GM12801 (cell line): ENCODE data around the gene MCCC1.

Source experiments
- CTCF ChIP-seq: IDR thresholded peaks from one replicate; pipeline ENCODE4 v1.5.1; 2011; ENCODE audit warnings: control low read depth; ENCODE audit not compliant: insufficient read length; ENCODE audit errors: extremely low read depth

The MCCC1 gene

DNA sequence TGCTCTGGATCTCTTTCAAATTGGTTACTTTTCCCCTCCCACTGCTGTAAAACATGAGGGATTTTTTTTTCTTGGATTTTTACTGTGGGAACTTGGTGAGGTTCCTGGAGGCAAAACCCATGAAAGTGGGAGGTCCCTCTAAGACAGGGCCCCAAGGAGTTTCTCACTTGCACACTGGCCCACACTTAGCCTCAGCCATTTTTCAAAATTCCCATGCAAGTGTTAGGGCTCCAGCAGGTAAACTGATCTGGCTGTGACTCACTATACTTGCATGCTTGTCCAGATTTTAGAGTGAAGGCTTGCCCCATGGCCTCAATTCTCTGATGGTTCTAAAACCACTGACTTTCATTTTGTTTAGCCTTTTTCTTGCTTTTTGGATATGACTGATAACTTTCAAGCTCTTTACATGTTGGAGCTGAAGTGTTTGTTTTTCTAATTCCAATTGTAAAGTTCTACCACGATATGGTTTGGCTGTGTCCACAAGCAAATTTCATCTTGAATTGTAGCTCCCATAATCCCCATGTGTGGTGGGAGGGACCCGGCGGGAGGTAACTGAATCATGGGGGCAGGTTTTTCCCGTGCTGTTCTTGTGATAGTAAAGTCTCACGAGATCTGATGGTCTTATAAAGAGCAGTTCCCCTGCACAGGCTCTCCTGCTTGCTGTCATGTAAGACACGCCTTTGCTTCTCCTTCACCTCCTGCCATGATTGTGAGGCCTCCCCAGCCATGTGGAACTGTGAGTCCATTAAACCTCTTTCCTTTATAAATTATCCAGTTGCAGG is 37.7 kb downstream of the MCCC1 start:
- TF ChIP-seq CTCF: no peak

DNA sequence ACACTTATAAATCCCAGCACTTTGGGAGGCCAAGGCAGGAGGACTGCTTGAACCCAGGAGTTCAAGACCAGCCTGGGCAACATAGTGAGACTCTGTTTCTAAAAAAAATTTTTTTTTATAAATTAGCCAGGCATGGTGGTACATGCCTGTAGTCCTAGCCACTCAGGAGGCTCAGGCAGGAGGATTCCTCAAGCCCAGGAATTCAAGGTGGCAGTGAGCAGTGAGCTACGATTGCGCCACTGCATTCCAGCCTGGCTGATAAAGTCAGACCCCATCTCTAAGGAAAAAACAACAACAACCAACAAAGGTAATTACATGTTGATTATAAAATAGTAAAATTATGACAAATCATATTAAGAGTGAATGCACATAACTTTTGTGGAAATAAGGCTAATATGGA is 40.9 kb downstream of the MCCC1 start:
- TF ChIP-seq CTCF: no peak

GRCh38 chr3:183050706-183051105 is 48.6 kb downstream of the MCCC1 start:
- no peak for TF ChIP-seq CTCF

- TF ChIP-seq CTCF: no peak
Measured at GRCh38 chr3:183046883-183047282, 52.4 kb downstream of the MCCC1 start.

GRCh38 chr3:183044547-183045229 is 54.6 kb downstream of the MCCC1 start:
- no peak for TF ChIP-seq CTCF

DNA sequence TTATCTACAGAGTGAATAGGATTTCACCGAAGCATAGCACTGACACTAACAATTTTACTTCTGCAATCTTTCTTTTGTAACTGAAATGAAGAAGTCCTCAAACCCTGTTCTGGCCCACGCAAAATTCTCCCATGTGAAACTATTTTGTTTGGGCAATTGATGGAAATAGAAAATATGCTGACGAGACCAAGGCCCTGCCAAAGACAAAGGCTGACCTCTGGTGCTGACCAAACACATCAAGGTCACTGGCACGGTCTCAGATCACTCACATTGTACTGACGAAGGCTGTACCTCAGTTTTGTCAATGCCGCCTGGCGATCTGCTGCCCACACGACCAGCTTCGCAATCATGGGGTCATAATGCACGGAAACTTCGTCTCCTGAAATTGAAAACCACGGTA is 60.5 kb downstream of the MCCC1 start:
- TF ChIP-seq CTCF: no peak

GRCh38 chr3:183038221-183038620 is 61.1 kb downstream of the MCCC1 start:
- TF ChIP-seq CTCF: no peak
